ENCODE data around the gene OR5A2.
"Not testable (repeated sequence)": the region's sequence is repeated elsewhere in the genome, so short reads cannot be mapped to it uniquely, and the experiment has no call there.

The OR5A2 gene

DNA sequence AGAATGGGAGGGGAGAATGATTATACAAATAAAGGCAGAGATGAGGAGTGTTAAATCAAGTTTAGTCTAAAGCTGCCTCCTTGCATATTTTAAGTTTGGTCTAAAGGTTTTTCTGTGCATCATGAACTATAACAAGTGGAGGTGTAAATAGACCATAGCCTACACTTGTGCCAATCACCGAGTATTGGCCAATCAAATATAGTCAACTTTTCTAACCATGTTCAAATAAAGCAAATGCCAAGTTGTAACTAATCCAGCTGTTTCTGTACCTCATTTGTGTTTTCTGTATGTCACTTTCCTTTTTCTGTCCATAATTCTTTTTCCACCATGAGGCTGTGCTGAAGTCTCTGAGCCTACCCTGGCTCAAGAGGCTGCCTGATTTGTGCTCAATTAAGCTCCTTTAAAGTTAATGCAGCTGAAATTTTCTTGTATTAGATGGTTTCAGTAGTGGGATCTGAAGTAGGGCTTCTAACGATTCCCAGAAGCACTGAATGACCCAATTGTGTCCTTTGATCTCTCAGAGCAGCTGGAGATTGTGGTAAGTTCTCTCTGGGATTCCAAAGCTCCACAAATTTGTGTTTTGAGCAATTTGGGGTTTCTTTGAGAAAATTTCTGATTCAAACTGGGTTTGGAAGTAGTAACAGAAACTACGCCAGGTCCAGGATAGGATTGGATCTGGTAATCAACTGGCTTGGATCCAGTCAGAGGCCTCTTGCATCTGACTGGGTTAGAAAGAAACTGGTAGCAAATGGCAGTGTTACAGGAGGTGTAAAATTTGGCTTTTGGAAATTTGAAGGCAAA, 25.6 kb downstream of the OR5A2 start:
- no peak for DNase-seq (ENCODE audit: low read depth, low spot score)
- no peak overlapping the region for H3K27ac ChIP-seq

DNA sequence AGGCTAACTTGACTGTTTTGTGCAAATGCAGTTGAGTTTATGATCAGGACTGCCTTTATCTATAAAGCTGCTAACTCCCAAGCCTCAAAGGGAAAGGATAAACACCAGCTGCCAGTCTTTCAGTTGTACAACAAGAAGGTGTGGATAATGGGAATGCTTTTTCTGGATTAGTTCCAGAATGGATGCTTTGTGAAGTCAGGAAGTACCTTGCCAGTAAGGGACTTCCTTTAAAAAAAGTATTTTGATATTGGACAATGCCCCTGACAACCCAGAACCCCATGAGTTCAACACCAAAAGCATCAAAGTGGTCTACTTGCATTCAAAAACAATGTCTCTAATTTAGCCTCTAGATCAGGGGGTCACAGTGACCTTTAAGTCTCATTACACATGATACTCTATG, 32.0 kb downstream of the OR5A2 start:
- DNase-seq (ENCODE audit: low read depth, low spot score) = no peak

DNA sequence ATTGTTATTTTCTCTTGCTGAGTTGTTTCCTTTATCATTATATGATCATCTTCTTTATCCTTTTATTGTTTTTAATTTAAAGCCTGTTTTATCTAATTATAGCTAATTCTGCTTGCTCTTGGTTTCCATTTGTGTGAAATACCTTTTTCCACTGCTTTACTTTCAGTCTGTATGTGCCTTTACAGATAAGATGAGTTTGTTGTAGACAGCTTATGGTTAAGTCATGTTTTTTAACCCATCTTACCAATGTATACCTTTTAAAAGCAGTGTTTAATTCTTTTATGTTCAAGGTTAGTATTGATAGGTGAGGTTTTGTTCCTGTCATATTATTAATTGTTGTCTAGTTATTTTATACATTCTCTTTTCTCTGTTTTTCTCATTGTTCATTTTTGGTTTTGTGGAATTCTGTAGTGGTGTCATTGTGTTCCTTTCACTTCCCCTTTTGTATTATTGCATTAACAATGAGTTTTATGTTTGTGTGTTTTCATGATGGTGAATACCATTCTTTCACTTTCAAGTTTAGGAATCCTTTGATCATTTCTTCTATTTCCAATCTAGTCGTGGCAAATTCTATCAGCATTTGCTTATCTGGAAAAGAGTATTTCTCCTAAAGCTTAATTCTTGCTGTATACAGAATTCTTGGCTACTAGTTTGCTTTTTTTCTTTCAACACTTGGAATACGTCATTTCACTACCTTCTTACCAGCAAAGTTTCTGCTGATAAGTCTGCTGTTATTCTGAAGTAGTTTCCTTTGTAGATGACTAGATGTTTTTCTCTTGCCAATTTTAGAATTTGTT, 45.8 kb downstream of the OR5A2 start:
- no peak for DNase-seq (ENCODE audit: low read depth, low spot score)
- H3K27ac ChIP-seq = no peak overlapping the region

More for the DNA sequence above, 32.0 kb downstream of the OR5A2 start:
- no peak overlapping the region for H3K27ac ChIP-seq

DNA sequence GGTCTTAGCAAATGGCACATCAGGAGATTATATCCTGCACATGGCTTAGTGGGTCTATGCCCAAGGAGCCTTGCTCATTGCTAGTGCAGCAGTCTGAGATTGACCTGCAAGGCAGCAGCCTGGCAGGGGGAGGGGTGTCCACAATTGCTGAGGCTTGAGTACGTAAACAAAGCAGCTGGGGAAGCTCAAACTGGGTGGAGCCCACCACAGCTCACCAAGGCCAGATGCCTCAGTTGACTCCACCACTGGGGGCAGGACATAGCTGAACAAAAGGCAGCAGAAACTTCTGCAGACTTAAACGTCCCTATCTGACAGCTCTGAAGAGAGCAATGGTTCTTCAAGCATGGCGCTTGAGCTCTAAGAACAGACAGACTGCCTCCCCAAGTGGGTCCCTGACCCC, 53.9 kb downstream of the OR5A2 start:
- H3K27ac ChIP-seq; DNase-seq (ENCODE audit: low read depth, low spot score): not testable (repeated sequence)

- no peak overlapping the region for H3K27ac ChIP-seq
- no peak for DNase-seq (ENCODE audit: low read depth, low spot score)
Measured at GRCh38 chr11:59368238-59369022, 57.8 kb downstream of the OR5A2 start.
